Measurements from ENCODE around the gene RECQL.

- TF ChIP-seq, protein P1, sequence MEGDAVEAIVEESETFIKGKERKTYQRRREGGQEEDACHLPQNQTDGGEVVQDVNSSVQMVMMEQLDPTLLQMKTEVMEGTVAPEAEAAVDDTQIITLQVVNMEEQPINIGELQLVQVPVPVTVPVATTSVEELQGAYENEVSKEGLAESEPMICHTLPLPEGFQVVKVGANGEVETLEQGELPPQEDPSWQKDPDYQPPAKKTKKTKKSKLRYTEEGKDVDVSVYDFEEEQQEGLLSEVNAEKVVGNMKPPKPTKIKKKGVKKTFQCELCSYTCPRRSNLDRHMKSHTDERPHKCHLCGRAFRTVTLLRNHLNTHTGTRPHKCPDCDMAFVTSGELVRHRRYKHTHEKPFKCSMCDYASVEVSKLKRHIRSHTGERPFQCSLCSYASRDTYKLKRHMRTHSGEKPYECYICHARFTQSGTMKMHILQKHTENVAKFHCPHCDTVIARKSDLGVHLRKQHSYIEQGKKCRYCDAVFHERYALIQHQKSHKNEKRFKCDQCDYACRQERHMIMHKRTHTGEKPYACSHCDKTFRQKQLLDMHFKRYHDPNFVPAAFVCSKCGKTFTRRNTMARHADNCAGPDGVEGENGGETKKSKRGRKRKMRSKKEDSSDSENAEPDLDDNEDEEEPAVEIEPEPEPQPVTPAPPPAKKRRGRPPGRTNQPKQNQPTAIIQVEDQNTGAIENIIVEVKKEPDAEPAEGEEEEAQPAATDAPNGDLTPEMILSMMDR (IDR thresholded peaks at IDR 0.05), result no peak
- TF ChIP-seq REST (IDR thresholded peaks at IDR 0.05; ENCODE audit: insufficient read depth in 1 of 2, low read depth in 2 of 2, low read length in 1 of 2), result no peak
- no peak for TF ChIP-seq TCF7L2 (IDR thresholded peaks at IDR 0.05; ENCODE audit: low read depth, low read length)
- no peak for TF ChIP-seq POLR2AphosphoS5 (IDR thresholded peaks at IDR 0.05; ENCODE audit: low read depth, low read length)
- TF ChIP-seq SIN3A (IDR thresholded peaks at IDR 0.05; ENCODE audit: borderline replicate concordance, insufficient read depth, low read depth, low read length), result no peak
These were observed 6.4 kb upstream of the RECQL start for GRCh38 chr12:21507849-21508248.
